Measurements from ENCODE around the gene POLR1G. TPM values are rescaled to one million over a fixed set of nuclear protein-coding genes. Genes with fewer than 3 reads are reported as not detected.

Gene POLR1G
- polyA plus RNA-seq, 2 of the 4 experiments (the other 2 are of a cell fraction): 15.1 to 31.2 TPM

GRCh38 chr19:45444318-45445041 is 38.0 kb downstream of the POLR1G start:
- ChIA-PET POLR2A (interaction anchor here (1.8 kb wide), 1 partner anchor 24 kb away, joined by 7 read pairs; the partner anchor contains the start of gene FOSB), CTCF (interaction anchor here (0.6 to 27.6 kb wide), 7 partner anchors 8 to 237 kb away, joined by 3 to 1883 read pairs (median 7); partner anchors contain the start of genes ERCC1 and FOSB)
- Histone ChIP-seq H3K4me2 (peak overlapping the region; percentile 99), H3K4me3 (peak overlapping the region; percentile 49), H3K9me3 (no peaks in the 10 kb centered on the region), H3K27ac (peak overlapping the region; percentile 86 to 90), H3K4me1 (peaks cover 43% of the 10 kb centered on the region)
- DNase-seq (ENCODE audit: low read depth in 1 of 2, low spot score in 1 of 2): peak; percentile 86 to 92
- 50% methylated on average over 26 of the region's 47 CpGs for WGBS (ENCODE audit: missing lambda C conversion rate)
- FAIRE-seq: no peak
- peak; percentile 63 for ATAC-seq
- TF ChIP-seq HOXB13 (CRISPR knock-in tag; IDR thresholded peaks at IDR 0.05; ENCODE audit: low read depth) (0 out of 2 replicates have a peak, but pooled peaks have one; percentile 64), ATOH8 (CRISPR knock-in tag; IDR thresholded peaks at IDR 0.05; ENCODE audit: low read depth) (no peak), EHF (CRISPR knock-in tag; IDR thresholded peaks at IDR 0.05) (no peak; the same call in 1 of the 2 replicates), TP53 (CRISPR knock-in tag; IDR thresholded peaks at IDR 0.05) (peak; percentile 79; the same call in 1 of the 2 replicates), HOXA7 (CRISPR knock-in tag; IDR thresholded peaks at IDR 0.05) (no peak), ZFP36 (IDR thresholded peaks at IDR 0.05; ENCODE audit: borderline replicate concordance, partially characterized antibody) (no peak), MAFK (IDR thresholded peaks at IDR 0.05; ENCODE audit: partially characterized antibody) (no peak), NFE2L2 (conservative IDR thresholded peaks at IDR 0.05; ENCODE audit: low read length) (0 out of 2 replicates have a peak, but pooled peaks have one; percentile 2), REST (IDR thresholded peaks at IDR 0.05) (no peak), HOXB5 (CRISPR knock-in tag; IDR thresholded peaks at IDR 0.05) (peak; percentile 27; the same call in 1 of the 2 replicates), POLR2A (IDR thresholded peaks at IDR 0.05; ENCODE audit: low read length) (no peak), ZC3H11A (IDR thresholded peaks at IDR 0.05) (no peak), FOSB (CRISPR knock-in tag; IDR thresholded peaks at IDR 0.05) (no peak), CBX8 (IDR thresholded peaks at IDR 0.05) (no peak), FOSL2 (IDR thresholded peaks at IDR 0.05) (no peak), FOSL2 (CRISPR knock-in tag; IDR thresholded peaks at IDR 0.05) (peak; percentile 22), CBX2 (IDR thresholded peaks at IDR 0.05; ENCODE audit: borderline replicate concordance, low read depth) (no peak), TFCP2L1 (CRISPR knock-in tag; IDR thresholded peaks at IDR 0.05) (0 out of 2 replicates have a peak, but pooled peaks have one; percentile 19), HEYL (CRISPR knock-in tag; IDR thresholded peaks at IDR 0.05) (no peak), JUN (IDR thresholded peaks at IDR 0.05) (no peak), SMC3 (IDR thresholded peaks at IDR 0.05) (no peak), EP300 (IDR thresholded peaks at IDR 0.05) (no peak), ZNF302 (CRISPR knock-in tag; IDR thresholded peaks at IDR 0.05) (no peak), MYC (IDR thresholded peaks at IDR 0.05; ENCODE audit: borderline replicate concordance, low read length) (no peak), MAX (IDR thresholded peaks at IDR 0.05) (no peak; the same call in 1 of the 2 replicates)
- TF ChIP-seq, protein P1, sequence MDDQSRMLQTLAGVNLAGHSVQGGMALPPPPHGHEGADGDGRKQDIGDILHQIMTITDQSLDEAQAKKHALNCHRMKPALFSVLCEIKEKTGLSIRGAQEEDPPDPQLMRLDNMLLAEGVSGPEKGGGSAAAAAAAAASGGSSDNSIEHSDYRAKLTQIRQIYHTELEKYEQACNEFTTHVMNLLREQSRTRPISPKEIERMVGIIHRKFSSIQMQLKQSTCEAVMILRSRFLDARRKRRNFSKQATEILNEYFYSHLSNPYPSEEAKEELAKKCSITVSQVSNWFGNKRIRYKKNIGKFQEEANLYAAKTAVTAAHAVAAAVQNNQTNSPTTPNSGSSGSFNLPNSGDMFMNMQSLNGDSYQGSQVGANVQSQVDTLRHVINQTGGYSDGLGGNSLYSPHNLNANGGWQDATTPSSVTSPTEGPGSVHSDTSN (IDR thresholded peaks at IDR 0.05): no peak
- TF ChIP-seq, protein P2, sequence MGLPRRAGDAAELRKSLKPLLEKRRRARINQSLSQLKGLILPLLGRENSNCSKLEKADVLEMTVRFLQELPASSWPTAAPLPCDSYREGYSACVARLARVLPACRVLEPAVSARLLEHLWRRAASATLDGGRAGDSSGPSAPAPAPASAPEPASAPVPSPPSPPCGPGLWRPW (IDR thresholded peaks at IDR 0.05): no peak
- TF ChIP-seq, protein P3, sequence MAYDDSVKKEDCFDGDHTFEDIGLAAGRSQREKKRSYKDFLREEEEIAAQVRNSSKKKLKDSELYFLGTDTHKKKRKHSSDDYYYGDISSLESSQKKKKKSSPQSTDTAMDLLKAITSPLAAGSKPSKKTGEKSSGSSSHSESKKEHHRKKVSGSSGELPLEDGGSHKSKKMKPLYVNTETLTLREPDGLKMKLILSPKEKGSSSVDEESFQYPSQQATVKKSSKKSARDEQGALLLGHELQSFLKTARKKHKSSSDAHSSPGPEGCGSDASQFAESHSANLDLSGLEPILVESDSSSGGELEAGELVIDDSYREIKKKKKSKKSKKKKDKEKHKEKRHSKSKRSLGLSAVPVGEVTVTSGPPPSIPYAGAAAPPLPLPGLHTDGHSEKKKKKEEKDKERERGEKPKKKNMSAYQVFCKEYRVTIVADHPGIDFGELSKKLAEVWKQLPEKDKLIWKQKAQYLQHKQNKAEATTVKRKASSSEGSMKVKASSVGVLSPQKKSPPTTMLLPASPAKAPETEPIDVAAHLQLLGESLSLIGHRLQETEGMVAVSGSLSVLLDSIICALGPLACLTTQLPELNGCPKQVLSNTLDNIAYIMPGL (CRISPR knock-in tag; IDR thresholded peaks at IDR 0.05; ENCODE audit: borderline replicate concordance): no peak
- TF ChIP-seq, protein P4, sequence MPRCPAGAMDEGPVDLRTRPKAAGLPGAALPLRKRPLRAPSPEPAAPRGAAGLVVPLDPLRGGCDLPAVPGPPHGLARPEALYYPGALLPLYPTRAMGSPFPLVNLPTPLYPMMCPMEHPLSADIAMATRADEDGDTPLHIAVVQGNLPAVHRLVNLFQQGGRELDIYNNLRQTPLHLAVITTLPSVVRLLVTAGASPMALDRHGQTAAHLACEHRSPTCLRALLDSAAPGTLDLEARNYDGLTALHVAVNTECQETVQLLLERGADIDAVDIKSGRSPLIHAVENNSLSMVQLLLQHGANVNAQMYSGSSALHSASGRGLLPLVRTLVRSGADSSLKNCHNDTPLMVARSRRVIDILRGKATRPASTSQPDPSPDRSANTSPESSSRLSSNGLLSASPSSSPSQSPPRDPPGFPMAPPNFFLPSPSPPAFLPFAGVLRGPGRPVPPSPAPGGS (IDR thresholded peaks at IDR 0.05): 0 out of 3 replicates have a peak, but pooled peaks have one; percentile 30
- TF ChIP-seq, protein P5, sequence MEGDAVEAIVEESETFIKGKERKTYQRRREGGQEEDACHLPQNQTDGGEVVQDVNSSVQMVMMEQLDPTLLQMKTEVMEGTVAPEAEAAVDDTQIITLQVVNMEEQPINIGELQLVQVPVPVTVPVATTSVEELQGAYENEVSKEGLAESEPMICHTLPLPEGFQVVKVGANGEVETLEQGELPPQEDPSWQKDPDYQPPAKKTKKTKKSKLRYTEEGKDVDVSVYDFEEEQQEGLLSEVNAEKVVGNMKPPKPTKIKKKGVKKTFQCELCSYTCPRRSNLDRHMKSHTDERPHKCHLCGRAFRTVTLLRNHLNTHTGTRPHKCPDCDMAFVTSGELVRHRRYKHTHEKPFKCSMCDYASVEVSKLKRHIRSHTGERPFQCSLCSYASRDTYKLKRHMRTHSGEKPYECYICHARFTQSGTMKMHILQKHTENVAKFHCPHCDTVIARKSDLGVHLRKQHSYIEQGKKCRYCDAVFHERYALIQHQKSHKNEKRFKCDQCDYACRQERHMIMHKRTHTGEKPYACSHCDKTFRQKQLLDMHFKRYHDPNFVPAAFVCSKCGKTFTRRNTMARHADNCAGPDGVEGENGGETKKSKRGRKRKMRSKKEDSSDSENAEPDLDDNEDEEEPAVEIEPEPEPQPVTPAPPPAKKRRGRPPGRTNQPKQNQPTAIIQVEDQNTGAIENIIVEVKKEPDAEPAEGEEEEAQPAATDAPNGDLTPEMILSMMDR (IDR thresholded peaks at IDR 0.05): 0 out of 3 replicates have a peak, but pooled peaks have one; percentile 11

Data from A549 (cell line).